OCI-LY3 (cell line): Measurements from ENCODE around the gene ELL3.

Experiments used
- EZH2phosphoT487 ChIP-seq: fragments of 200-600 bp; shearing (Covaris generic); IDR thresholded peaks from 2 replicates; pipeline ENCODE4 v1.6.1; 2018; ENCODE audit warnings: antibody characterized with exemption, mixed run types, low read depth
- TF ChIP-seq, protein P1 (sequence below): fragments of 200-600, 300-600 bp; sonication (generic); IDR thresholded peaks from 2 replicates; pipeline ENCODE4 v1.5.1; 2014; ENCODE audit warnings: antibody characterized with exemption, low read length, low read depth

- TF ChIP-seq, protein P1, sequence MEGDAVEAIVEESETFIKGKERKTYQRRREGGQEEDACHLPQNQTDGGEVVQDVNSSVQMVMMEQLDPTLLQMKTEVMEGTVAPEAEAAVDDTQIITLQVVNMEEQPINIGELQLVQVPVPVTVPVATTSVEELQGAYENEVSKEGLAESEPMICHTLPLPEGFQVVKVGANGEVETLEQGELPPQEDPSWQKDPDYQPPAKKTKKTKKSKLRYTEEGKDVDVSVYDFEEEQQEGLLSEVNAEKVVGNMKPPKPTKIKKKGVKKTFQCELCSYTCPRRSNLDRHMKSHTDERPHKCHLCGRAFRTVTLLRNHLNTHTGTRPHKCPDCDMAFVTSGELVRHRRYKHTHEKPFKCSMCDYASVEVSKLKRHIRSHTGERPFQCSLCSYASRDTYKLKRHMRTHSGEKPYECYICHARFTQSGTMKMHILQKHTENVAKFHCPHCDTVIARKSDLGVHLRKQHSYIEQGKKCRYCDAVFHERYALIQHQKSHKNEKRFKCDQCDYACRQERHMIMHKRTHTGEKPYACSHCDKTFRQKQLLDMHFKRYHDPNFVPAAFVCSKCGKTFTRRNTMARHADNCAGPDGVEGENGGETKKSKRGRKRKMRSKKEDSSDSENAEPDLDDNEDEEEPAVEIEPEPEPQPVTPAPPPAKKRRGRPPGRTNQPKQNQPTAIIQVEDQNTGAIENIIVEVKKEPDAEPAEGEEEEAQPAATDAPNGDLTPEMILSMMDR = no peak
- TF ChIP-seq EZH2phosphoT487 = no peak
These were observed 49.3 kb upstream of the ELL3 start for GRCh38 chr15:43826029-43826507.
